Measurements from ENCODE around the gene MIA.
"Not testable (repeated sequence)": the region's sequence is repeated elsewhere in the genome, so short reads cannot be mapped to it uniquely, and the experiment has no call there.

MIA gene

DNA sequence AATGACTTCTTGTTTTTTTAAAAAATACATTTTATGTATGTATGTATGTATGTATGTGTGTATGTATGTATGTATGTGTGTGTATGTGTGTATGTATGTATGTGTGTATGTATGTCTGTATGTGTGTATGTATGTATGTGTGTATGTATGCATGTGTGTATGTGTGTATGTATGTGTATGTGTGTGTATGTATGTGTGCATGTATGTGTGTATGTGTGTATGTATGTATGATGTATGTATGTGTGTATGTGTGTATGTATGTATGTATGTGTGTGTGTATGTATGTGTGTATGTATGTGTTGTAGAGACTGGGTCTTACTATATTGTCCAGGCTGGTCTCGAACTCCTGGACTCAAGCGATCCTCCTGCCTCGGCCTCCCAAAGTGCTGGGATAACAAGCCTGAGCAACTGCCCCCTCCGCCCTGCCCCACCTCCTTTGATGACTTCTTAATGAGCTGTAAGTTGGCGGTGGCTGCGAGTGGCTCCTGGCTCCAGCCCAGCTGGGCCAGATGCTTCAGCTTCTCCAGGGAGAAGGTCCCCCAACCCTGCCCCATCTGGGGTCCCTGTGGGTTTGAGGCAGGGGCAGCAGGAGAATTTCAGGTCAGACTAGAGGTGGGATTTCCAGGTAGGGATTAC, 50.3 kb downstream of the MIA start:
- DNase-seq: not testable (repeated sequence)

DNA sequence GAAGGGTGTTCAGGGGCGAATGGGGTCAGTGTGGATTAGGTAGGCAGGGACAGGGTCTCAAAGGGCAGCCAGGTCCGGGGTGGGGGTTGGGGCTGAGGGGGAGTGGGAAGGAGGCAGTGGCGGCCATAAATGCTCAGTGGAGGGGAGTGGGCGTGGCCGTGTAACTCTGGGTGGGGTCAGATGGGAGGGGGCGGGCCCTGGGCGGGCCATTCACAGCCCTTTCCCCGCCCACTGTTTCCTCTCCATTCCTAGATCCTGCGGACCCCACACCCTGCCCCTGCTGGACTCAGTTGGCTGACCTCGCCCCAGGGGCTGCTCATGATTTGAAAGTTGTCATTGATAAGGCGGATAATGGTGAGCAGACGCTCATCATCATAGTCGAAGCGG, 51.0 kb downstream of the MIA start:
- DNase-seq: not testable (repeated sequence)

DNA sequence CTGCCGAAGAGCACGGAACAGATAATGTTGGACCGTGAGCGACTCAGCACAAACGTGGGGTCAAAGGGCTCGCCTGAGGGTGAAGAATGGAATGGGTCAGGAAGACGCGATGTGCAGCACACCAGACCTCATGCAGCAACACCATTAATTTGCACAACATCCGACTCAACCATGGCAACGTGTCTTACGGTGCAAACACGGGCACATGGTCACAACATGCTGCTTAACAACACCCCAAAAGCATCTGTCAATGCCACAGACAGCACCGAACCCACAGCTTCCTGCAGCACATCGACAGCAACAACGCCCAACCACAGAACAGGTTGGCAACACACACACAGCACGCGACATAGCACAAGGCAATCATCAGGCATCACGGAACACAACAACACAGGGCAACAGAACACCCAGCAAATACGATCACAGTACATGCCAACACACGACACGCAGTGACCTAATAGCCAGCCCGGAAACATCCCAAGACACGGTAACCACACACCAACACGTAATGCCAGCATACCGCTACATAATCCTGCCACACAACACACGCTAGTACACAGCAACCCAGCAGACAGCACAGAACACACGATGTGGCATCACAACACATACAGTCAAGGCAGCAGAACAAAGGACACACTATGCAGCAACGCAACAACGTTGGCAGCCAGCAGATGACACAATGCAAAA, 51.5 kb downstream of the MIA start:
- DNase-seq: not testable (repeated sequence)
